Measurements from ENCODE around the gene SGMS1.
"Not testable (repeated sequence)": the region's sequence is repeated elsewhere in the genome, so short reads cannot be mapped to it uniquely, and the experiment has no call there.

SGMS1 gene

DNA sequence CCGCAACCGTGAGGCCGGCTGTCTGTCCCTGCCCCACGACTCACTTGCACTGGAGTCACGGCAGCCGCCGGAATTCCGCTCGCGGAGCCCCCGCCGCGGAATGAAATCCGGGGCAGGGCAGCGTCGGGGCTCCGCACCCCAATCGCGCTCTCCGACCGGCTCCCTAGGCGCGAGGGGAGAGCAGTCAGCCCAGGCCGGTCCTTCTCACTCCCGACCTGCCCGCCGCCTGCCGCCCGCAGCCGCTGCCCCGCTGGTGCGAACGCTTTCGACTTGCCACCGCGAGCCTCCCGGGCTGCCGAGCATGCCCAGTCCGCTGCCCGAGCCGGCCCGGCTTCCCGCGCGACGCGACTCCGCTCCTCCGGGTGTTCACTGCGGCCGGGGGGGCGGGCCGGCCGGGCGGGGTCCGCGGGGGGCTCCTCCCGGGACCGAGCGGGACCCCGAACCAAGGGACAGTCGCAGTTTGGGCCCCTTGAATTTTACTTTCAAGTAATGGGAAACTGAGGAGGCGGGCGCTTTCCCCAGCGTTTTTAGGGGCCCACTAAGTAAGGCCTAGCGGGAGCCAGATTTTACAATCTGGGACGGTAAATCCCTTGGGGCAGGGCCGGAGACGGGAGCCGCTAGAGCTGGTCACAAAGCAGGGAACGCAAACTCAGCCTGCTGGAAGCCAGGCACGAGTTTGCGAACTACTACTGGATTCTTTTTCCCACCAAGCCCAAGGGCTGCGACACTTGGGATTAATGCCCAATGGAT, at the start of gene SGMS1:
TSS of gene SGMS1 (minus strand) at position 294 of the 750 bp plus-strand sequence. CDS start 279,842 bp downstream, outside the sequence.
- DNase-seq (ENCODE audit: extremely low read depth in 1 of 2, low read depth in 1 of 2) = peak; percentile 35 to 74

DNA sequence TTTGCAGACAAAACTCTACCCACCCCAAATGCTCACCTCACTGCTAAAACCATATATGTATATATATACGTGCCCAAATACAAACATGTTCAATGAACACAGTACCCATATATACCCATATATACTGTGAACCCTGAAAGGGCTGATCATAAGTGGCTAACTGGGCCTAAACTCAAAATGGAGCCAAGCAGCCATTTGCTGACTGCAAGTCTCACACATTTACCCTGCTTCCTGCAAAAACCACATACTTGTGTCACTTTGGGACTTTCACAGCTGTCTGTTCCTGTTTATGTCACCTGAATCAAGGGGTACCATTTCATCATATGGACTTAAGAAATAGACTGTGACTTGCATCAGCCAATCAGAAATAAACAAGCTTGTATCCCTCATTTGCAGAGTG, 48.4 kb upstream of the SGMS1 start:
- not testable (repeated sequence) for DNase-seq (ENCODE audit: extremely low read depth in 1 of 2, low read depth in 1 of 2)

DNA sequence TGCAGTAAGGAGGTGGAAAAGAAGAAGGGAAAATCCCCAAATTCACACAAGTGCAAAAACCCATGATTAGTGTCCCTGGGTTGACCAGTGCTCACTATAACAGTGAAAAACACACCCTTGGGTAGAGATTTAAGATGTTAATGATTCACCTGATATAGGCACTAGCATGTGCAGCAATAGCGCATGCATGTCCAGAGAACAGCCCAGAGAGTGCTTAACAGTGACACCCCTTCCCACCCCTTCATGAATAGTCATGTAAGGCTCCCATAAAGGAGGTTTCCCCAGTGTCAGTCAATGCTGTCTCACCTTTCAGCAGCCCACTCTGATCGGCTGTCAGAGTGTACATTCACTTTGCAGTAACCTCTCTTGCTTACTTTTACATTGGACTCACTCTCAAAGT, 47.9 kb upstream of the SGMS1 start:
- DNase-seq (ENCODE audit: extremely low read depth in 1 of 2, low read depth in 1 of 2) = not testable (repeated sequence)

DNA sequence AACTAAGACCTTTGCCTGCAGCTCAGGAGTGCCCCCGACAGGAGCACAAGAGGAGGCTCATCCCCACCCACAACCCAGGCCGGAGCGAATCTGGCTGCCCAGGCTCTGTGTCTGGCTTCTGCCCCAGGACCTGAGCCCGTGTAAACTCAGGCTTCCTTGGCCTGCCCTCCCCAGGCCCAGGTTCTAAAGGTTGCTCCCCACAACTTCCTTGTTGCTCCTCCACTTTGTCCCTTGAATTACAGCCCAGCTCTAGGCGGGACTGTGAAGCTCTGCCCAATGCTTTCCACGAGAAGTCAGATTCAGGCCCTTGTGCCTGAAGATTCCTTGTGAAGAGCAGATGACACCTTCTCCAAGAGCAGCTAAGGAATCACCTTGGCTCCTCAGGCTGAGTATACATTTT, 46.2 kb upstream of the SGMS1 start:
- not testable (repeated sequence) for DNase-seq (ENCODE audit: extremely low read depth in 1 of 2, low read depth in 1 of 2)

DNA sequence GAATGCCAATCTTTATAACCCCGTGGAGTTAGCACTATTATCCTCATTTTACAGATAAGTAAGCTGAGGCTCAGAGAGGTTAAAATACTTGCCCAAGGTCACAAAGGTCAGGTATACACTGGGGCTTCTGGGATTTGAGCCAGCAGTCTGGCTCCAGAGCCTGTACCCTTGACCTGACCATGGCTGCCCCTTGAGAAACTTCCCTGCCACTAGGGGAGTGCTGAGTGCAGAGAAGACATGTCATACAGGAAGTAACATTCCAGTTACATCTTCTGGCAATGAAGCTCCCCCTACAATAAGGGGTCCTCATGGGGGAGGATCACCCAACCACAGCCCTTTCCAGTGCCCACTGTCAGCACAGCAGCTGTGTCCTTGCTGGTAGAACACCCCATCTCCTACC, 43.6 kb upstream of the SGMS1 start:
- DNase-seq (ENCODE audit: extremely low read depth in 1 of 2, low read depth in 1 of 2) = not testable (repeated sequence)

DNA sequence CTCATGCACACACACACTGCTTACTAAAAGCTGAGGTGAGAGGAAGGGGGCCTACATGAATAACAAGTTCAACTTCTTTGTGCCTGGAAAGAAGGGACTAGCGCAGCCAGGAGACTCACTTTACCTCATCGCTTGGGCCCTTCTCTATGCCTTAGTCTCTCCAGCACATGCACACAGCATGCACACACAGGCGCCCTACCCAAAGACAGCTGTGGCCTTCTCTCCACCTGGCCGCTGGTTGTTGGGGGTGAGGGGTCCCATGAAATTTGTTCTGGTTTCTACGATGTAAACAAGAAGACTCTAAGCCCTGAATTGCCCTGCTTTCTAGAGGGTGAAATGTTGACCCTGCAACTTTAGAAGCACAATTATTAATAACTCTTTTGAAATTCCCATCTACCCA, 38.7 kb upstream of the SGMS1 start:
- DNase-seq (ENCODE audit: extremely low read depth in 1 of 2, low read depth in 1 of 2) = not testable (repeated sequence)

DNA sequence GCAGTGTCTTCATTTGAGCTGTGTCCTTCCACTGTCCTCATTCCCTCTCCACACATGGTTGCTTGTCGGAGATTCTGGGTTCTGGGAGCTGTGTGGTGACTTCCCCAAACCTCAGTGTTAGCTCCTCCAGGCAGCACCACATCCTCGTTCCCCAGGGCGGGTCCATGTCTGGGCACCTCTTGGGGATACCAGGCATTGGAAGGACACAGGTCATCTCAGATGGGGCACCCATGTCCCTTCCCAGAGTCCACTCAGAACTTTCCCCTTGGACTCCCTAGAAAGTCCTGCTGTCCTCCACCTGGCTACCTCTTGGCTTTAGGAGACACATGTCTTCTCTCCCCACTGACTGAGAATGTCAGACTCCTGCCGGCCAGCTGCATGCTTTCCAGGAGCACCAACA, 37.8 kb upstream of the SGMS1 start:
- DNase-seq (ENCODE audit: extremely low read depth in 1 of 2, low read depth in 1 of 2) = not testable (repeated sequence)

DNA sequence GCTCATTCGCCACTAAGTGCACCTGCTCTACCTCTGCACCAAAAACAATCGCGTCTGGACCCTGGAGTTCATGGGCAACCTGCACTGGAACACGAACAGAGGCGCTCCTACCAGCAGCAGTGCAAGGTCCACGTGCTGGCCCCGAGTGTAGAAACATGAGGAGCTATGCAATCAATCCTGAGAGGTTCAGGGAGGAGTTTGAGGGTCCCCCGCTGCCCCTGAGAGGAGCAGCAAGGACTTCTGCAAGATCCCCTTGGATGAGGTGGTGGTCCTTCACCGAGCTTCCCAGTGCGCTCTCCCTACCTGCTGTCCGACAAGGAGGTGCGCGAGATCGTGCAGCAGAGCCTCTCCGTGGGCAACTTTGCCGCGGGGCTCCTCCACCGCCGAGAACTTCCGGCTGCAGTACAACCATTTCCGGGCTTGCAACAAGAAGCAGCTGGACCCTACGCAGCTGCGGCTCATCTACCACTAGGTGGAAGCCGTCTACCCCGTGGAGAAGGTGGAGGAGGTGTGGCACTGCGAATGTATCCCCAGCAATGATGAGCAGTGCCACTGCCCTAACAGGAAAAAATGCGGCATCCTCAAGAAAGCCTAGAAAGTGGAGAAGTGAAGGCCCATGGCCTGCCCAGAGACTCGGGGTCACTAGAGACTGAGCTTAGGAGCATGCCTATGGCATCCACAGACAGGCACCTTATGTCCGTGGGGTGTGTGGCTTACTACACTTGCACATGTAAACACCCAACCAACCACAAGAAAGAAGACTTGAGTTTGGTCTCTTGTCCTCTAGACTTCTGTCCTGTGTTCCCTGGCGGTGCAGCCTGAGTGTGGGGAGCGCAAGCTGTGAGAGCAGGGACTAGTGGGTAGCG, 36.3 kb upstream of the SGMS1 start:
- DNase-seq (ENCODE audit: extremely low read depth in 1 of 2, low read depth in 1 of 2) = peak; percentile 8 to 12

DNA sequence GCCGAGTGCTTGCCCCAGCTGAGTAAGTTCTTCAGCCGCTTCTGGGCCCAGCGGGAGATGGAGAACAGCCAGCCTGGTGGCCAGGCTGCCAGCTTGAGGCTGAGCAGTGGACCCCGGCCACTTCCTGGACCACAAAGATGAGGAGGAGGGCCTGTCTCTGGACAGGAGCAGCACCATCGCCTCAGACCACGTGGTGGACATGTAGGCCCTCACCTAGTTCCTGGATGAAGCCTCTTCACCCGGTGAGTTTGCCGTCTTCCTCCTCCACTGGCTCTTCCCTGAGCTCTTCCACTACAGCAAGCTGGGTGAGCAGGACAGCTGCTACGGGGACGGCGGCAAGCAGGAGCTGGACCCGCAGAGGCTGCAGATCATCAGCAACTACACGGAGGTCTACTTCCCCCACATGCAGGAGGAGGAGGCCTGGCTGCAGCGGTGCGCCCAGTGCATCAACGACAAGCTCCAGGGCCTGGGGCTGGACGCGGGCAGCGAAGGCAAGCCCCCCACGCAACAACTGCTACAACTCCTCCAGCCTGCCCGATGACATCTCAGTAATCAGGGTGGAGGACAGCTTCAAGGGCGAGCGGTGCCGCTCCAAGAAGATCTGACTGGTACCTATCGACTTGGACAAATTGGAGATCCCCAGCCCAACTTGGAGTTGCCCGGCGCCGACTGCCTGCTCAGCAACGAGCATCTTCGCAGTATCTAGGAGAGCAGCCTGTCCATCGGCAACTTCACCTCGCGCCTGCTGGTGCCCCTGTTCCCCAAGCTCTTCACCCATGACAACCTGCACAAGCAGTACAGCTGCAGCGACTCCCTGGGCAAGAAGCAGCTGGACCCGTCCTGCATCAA, 35.5 kb upstream of the SGMS1 start:
- not testable (repeated sequence) for DNase-seq (ENCODE audit: extremely low read depth in 1 of 2, low read depth in 1 of 2)

DNA sequence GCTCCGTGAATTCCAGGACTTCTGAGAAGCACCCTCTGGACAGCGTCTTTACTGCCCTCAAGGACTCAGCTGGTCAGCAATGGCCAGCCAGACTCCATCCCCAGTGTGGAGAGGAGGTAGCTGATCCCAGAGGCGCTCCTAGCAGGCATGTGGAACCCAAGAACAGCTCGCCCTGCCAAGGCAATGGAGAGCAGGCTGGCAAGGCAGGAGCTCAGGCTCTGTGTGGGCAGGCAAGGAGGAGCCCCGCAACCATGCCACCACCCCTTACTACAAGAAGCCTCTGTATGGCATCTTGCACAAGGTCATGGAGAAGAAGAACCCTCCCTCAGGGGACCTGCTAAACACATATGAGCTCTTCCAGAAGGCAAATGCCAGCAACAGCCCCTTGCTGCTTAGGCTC, 34.4 kb upstream of the SGMS1 start:
- DNase-seq (ENCODE audit: extremely low read depth in 1 of 2, low read depth in 1 of 2) = no peak

DNA sequence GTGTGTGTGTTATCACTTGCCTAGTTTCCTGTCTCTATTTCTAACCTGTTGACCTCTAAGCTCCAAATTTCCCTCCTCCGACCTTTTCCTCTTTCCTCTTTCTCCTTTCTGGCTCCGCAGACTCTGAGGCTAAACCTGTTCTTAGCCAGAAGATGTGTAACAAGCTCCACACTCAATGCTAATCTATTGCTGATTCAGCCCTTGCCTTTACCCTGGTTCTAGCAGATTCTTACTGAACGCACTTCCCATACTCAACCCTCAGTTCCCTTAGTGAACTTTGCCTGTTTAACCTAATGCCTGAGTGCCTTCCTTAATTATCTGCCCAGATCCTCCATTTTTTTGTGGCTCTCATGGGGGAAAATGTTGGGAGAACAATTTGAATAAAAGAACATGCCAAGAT, 30.0 kb upstream of the SGMS1 start:
- DNase-seq (ENCODE audit: extremely low read depth in 1 of 2, low read depth in 1 of 2) = no peak

DNA sequence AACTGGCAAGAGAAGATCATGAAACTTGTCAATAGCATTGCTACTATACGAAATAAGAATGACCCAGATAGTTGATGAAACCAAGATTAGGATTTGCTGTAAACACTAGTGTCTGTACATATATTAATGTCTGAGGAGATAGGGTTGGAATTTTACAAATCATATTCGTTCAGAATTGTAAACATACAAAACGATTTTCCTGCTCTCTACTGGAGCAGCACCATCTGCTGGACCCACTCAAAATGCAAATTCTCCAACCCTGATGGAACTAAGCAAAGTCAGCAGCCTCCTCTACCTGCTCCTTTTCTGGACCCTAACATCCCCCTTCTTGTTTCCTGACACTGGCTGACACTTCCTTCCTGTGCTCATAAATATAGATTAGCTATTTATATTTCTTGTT, 29.4 kb upstream of the SGMS1 start:
- DNase-seq (ENCODE audit: extremely low read depth in 1 of 2, low read depth in 1 of 2) = no peak

DNA sequence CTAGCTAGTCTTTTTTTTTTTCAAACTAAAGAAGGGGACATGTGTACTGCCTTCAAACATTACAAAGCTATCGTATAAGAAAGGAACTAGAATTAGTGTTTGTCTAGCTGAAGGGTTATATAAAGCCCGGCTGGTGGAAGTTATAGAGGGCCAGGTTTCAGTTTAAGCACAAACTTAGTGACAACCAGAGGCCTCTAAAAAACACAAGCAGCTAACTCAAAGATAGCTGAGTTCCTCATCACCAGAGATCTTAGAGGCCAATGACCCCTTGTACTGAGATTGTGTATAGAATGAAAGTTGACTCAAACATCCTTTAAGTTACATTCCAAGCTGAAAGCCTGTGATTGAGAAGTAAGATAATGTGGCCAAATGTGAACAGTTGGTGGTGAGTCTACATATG, 28.1 kb upstream of the SGMS1 start:
- DNase-seq (ENCODE audit: extremely low read depth in 1 of 2, low read depth in 1 of 2) = no peak

DNA sequence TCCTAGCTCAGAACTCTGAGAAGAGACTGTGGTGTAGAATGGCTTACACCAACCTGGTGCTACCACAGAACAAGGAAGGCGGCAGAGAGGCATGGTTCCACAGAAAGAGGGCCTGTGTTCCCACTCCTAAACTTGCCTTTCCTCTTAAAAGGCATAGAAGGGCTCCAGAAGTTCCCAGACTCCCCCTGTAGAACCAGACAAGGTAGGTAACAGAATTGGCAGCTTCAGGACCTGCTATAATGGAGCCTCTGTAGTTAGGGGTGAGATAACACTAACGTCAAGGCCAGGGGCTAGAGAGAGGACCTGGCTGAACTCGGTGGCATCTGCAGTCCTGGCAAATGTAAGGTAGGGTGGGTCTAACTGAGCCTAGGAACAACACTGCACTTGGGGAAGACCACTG, 26.7 kb upstream of the SGMS1 start:
- DNase-seq (ENCODE audit: extremely low read depth in 1 of 2, low read depth in 1 of 2) = no peak

DNA sequence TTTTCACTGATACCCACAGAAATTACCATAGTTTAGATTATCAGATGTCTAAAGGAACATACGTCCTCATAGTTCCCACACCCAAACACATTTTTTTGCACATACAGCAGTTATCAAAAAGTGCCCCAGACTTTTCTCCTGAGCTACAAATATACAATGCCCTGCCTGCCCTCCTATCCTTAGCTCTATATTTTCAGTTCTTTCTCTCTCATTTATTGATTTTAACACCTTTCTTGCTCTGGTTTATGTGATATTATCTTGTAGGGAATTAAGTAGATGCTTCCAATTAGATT, 25.1 kb upstream of the SGMS1 start:
- no peak for DNase-seq (ENCODE audit: extremely low read depth in 1 of 2, low read depth in 1 of 2)

DNA sequence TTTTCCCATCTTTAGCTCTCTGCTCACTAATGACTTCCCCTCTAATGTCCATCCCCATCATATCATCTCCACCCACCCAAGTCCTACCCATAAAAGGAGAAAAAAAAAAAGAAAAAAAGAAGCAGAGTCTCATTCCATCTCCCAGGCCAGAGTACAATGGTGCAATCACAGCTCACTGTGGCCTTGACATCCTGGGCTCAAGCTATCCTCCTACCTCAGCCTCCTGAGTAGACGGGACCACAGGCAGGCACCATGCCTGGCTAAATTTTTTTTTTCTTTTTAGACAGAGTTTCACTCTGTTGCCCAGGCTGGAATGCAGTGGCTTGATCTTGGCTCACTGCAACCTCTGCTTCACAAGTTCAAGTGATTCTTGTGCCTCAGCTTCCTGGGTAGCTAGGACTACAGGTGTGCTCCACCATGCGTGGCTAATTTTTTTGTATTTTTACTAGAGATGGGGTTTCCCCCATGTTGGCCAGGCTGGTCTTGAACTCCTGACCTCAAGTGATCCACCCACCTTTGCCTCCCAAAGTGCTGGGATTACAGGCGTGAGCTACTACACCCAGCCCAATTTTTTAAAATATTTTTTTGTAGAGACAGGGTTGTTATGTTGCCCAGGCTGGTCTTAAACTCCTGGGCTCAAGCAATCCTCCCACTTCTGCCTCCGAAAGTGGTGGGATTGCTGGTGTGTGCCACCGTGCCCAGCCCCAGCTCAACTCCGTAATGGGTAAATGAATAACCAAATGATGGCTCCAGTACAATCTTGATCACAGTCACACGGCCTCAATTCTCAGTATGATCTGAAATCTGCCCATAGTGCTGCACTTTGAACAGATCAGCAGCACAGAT, 24.6 kb upstream of the SGMS1 start:
- no peak for DNase-seq (ENCODE audit: extremely low read depth in 1 of 2, low read depth in 1 of 2)

DNA sequence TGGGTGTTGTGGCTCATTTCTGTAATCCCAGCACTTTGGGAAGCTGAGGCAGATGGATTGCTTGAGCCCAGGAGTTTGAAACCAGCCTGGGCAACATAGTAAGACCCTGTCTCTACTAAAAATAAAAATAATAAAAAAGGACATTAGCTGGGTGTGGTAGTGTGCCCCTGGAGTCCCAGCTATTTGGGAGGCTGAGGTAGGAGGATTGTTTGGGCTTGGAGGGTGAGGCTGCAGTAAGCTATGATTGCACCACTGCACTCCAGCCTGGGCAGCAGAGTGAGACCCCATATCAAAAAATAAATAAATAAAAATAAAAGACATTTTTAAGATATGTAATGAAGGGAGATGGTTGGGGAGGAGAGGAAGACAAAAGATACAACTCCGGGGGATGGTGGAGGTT, 23.6 kb upstream of the SGMS1 start:
- DNase-seq (ENCODE audit: extremely low read depth in 1 of 2, low read depth in 1 of 2) = not testable (repeated sequence)

DNA sequence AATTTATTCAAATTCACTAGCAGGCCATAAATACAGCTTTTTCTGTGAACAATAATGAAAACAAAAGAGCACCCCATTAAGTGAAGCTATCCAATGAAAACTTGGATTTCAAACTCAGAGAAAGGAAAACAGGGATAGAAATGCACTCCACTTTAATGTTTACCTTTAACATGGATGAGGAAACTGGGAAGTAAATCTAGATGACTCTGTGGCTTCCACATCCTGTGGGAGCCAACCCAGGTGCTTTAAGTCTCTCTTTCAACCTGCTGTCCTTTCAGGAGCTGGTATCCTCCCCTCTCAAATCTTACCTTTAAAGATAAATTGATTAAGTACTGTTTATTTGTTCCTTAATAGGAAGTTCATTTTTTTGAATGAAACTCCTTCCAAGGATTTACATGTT, 21.5 kb upstream of the SGMS1 start:
- no peak for DNase-seq (ENCODE audit: extremely low read depth in 1 of 2, low read depth in 1 of 2)

DNA sequence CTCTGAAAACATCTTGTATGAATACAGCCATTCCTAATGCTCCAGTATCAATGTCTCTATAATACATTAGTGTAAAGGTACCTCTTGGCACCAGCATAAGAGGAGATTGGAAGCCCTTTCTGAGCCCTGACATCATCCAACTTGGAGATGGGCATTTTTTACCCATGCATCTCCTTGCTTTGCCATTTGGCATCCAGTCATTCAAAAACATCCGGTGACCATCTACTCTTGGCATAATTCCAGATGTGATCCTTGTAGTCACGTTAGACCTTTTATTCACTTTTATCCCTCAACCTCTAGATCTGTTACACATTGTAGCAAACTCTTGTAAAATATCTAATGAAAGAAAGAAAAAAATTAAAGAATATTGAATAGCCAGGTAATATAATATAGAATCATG, 17.9 kb upstream of the SGMS1 start:
- no peak for DNase-seq (ENCODE audit: extremely low read depth in 1 of 2, low read depth in 1 of 2)

DNA sequence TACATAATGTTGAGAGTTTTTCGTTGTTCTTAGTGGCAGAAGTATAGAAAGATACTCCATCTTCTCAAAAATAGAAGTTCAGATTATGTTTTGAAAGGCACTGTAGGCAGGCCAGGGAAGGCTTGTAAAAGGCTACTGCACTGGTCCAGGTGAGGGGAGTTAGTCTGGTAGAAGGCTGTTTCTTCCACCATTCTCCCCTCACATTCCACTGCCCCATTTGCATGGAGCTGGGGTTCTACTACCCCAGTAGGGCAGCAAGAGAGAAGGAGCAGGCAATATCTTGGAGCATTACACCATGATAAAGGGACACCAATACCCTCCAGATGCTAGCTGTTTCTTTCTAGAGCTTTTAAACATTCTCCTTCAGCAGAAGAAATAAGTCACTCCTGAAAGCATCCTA, 16.5 kb upstream of the SGMS1 start:
- DNase-seq (ENCODE audit: extremely low read depth in 1 of 2, low read depth in 1 of 2) = no peak

Data from activated CD8-positive, alpha-beta memory T cell treated with anti-CD3 and anti-CD28 coated beads for 1 hour (primary cell).